Measurements from ENCODE around the gene CCDC50.

Gene CCDC50, protein sequence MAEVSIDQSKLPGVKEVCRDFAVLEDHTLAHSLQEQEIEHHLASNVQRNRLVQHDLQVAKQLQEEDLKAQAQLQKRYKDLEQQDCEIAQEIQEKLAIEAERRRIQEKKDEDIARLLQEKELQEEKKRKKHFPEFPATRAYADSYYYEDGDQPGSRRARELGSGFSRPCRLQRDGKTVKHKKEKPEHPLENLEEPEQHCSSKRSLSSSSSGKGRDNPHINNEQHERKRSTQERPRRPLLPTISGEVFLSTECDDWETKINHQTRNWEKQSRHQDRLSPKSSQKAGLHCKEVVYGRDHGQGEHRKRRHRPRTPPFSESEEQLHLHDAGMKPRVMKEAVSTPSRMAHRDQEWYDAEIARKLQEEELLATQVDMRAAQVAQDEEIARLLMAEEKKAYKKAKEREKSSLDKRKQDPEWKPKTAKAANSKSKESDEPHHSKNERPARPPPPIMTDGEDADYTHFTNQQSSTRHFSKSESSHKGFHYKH
- 2.9 to 18.8 (median 10.1) reads per million in 9 experiments for total RNA-seq

DNA sequence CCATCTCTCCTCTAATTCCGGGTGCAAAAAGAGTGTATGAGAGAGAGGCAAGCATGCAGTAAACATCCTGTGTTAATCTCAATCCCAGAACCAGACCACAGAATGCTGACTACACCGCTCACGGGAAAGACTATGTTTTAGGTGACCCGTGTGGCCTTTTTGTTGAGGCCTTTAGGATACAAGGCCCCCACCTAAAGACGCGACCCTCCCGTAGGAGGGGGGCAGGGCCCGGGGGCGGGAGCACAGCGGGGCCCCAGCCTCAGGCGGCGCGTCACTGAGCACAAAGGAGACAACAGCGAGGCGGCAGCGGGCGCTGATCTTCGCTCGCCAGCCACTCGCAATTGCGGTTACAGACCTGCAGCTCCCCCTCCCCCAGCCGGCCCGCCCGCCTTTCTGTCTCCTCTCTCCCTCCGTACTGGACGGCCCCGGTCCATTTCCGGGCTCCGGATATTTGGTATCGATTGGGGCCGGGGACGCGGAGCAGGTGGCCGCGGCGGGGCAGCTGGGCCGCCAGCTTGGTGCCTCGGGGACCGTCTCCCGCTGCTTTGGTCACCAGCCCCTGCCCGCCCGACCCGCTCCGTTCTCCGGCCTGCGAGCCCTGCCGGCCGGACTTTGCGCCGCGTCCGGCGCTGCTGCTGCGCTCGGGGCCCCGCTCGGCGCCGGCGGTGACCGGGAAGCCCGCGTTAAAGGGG is at the start of gene CCDC50:
TSS of gene CCDC50 (plus strand) at position 433 of the 692 bp plus-strand sequence. CDS start 281 bp downstream, outside the sequence.
- peaks cover 0 to 7% of the 10 kb centered on the region in 2 donors for H3K27me3 Mint-ChIP-seq
- DNase-seq (peak in 2 of 3 experiments; percentile 31 to 33), ATAC-seq (replicated peaks) (peak; percentile 73)
- H3K9me3 Mint-ChIP-seq = no peaks in the 10 kb centered on the region
- peak within 1 kb of the TSS; percentile 67 to 71 for H3K4me3 Mint-ChIP-seq
- H3K4me1 Mint-ChIP-seq (ENCODE audit: low read depth in 2 of 2) = peaks cover 5 to 11% of the 10 kb centered on the region in 2 donors
- H3K36me3 Mint-ChIP-seq (ENCODE audit: insufficient read depth) = peaks cover 3% of the 10 kb centered on the region
- peak within 1 kb of the TSS; percentile 63 to 93 for H3K27ac Mint-ChIP-seq

DNA sequence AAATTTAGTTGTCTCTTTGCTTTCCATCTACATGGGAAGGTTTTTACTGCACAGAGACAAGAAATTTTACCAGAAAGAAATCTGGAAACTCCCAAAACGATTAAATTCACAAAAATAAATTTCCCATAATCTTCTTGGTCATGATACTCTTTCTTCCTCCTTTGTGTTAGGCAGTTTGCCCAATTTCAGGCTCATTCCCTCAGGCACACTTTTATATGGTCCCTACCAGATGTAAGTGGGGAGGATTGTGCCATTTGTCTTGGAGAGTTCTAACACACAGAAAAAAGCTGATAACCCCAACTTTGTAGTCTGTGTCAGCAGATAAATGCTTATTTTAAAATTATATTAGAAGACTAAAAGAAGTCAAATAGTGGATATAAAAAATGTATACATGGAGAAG is 49.1 kb upstream of the CCDC50 start:
- Mint-ChIP-seq H3K27ac (no peak overlapping the region), H3K4me3 (no peak overlapping the region), H3K4me1 (ENCODE audit: low read depth in 2 of 2) (no peaks in the 10 kb centered on the region), H3K36me3 (ENCODE audit: insufficient read depth) (no peaks in the 10 kb centered on the region), H3K27me3 (no peaks in the 10 kb centered on the region), H3K9me3 (no peaks in the 10 kb centered on the region)
- ATAC-seq (replicated peaks) = no peak
- DNase-seq = no peak

DNA sequence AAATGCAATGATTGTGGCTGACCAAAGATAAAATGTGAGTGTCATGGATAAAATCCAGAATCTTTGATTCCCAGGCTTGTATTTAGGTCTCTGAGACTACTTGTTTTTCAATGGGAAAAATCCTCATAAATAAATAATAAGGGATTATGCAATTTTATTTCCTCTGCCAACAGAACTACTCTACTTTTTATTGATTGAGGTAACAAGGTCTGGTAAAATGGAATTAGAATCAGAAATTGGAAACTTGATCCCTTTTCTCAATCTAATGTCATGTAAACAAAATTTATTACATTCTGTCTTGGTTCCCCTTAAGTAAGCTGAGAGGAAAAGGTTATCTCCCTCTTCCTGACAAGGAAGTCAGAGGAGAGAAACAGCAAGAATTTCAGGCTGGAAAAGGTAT is 48.3 kb upstream of the CCDC50 start:
- DNase-seq (no peak), ATAC-seq (replicated peaks) (no peak)
- no peaks in the 10 kb centered on the region for H3K27me3 Mint-ChIP-seq
- no peaks in the 10 kb centered on the region for H3K36me3 Mint-ChIP-seq (ENCODE audit: insufficient read depth)
- H3K4me1 Mint-ChIP-seq (ENCODE audit: low read depth in 2 of 2) = no peaks in the 10 kb centered on the region
- no peak overlapping the region for H3K27ac Mint-ChIP-seq
- H3K9me3 Mint-ChIP-seq = no peaks in the 10 kb centered on the region
- no peak overlapping the region for H3K4me3 Mint-ChIP-seq

DNA sequence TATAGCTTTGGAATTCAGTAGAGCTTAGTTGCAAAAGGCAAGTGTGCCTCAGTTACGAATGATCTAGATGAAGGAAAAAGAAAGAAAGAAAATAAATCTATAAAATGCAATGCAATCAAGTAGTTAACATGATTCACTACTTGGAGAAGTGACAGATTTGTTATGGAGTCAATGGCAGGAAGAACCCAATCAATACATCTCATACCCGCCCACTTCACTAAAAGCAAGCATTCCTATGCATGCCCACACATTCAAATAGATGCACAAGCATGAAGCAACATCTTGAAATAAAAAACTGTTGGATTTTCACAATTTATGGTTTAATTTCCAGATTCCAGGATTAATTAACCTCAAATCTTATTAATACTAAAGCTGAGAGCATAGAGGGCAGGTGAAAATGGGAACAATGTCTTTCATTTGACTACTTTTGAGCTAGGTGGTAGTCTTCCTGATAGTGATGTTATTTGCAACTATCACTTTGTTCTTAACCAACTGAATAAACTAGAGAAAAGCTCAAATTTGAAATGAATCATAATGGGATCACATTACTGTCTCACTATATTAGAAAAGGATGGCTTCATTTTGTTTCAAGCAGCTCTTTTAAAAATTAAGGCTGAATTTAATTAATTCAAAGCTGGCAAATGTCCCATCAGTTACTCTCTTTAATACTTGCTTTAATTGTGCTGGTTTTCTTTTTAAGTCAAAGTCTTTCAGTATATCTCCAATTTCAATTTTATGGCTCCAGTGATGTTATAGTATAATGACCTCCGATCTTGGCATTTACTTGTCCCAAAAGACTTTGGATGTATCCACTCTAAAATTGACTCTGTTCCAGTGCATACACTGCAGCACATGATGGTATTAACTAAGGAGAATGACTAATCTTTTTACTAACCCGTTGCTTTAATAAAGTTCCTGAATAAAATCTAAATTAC is 46.7 kb upstream of the CCDC50 start:
- no peak overlapping the region for H3K27ac Mint-ChIP-seq
- H3K4me3 Mint-ChIP-seq = no peak overlapping the region
- no peaks in the 10 kb centered on the region for H3K27me3 Mint-ChIP-seq
- ATAC-seq (replicated peaks) (no peak), DNase-seq (no peak)
- no peaks in the 10 kb centered on the region for H3K9me3 Mint-ChIP-seq
- H3K36me3 Mint-ChIP-seq (ENCODE audit: insufficient read depth) = no peaks in the 10 kb centered on the region
- no peaks in the 10 kb centered on the region for H3K4me1 Mint-ChIP-seq (ENCODE audit: low read depth in 2 of 2)

DNA sequence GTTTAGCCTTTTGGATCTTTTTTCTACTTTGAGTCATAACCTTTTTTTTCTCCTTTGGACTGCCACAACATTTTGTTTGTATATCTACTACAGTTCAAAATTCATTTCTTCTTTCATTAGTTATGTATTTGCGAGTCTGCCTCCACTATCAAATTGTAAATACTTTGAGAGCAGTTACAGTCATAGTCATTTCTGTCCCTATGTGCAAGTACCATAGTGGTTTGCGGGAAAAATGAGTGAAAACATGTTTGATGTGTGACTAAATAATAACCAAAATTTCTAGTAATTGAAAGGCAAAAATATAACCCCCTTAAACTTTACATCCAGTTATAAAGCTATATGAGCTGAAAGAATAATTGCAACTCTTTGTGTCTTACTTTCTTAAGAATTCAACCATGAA is 45.8 kb upstream of the CCDC50 start:
- DNase-seq (no peak), ATAC-seq (replicated peaks) (no peak)
- H3K36me3 Mint-ChIP-seq (ENCODE audit: insufficient read depth) = no peaks in the 10 kb centered on the region
- H3K4me1 Mint-ChIP-seq (ENCODE audit: low read depth in 2 of 2) = no peaks in the 10 kb centered on the region
- H3K27me3 Mint-ChIP-seq = no peaks in the 10 kb centered on the region
- no peak overlapping the region for H3K27ac Mint-ChIP-seq
- no peaks in the 10 kb centered on the region for H3K9me3 Mint-ChIP-seq
- H3K4me3 Mint-ChIP-seq = no peak overlapping the region

DNA sequence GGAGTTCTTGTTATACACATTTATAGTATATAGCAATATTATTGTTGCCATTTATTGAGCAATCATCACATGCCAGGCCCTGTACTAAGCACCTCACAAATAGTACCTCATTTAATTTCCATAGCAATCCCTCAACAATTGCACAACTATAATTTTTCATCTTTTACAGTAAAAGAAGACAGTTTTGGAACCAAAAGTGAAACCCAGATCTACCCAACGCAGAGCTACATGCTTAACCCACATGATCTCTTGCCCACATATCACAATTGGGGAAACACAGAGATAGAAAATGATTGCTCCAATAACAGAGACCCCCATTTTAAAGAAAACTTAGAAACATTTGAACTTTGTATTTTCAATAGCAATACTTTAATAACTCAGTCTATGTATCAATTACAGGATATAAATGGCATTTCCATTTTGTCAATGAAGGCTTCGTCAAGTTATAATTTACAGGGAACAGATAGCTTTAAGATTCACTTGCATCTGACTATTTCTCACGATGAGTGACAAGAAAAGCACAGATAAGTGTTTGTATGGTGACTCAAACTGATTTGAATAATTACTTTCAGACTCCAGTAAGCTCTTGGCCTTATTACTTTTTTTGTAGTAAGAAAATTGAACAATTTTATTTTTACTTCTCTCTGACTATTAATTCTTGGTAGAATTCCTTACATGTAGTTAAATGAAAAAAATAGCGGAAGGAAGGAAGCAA is 38.7 kb upstream of the CCDC50 start:
- H3K4me1 Mint-ChIP-seq (ENCODE audit: low read depth in 2 of 2) = no peaks in the 10 kb centered on the region
- DNase-seq (no peak), ATAC-seq (replicated peaks) (peak; percentile 66)
- no peaks in the 10 kb centered on the region for H3K36me3 Mint-ChIP-seq (ENCODE audit: insufficient read depth)
- no peaks in the 10 kb centered on the region for H3K27me3 Mint-ChIP-seq
- peak overlapping the region; percentile 13 to 36 for H3K4me3 Mint-ChIP-seq
- peaks cover 0 to 2% of the 10 kb centered on the region in 2 donors for H3K9me3 Mint-ChIP-seq
- no peak overlapping the region for H3K27ac Mint-ChIP-seq

DNA sequence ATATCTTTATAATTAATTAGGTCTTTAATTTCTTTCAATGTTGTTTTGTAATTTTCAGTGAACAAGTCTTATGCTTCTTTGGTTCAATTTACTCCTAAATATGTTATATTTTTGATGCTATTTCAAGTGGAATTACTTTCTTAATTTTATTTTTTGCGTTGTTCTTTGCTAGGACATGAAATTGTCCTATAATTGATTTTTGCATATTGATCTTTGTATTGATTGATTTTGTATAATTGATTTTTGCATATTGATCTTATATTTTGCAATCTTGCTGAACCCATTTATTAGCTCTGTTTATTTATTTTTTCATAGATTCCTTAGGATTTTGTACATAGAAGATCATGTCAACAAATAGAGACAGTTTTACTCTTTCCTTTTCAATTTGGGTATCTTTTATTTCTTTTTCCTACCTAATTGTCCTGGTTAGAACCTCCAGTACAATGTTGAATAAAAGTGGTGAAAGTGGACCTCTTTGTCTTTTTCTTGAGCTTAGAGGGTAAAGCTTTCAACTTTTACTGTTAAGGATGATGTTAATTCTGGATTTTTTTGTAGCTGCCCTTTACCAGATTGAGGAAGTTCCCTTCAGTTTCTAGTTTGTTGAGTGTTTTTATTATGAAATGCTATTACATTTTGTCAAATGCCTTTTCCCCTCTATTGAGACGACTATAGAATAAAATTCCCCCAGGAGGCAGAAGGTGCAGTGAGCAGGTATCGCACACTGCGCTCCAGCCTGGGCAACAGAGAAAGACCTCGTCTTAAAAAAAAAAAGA is 36.8 kb upstream of the CCDC50 start:
- H3K9me3 Mint-ChIP-seq = peaks cover 0 to 2% of the 10 kb centered on the region in 2 donors
- H3K27ac Mint-ChIP-seq = no peak overlapping the region
- H3K4me3 Mint-ChIP-seq = no peak overlapping the region
- ATAC-seq (replicated peaks) = no peak
- no peaks in the 10 kb centered on the region for H3K4me1 Mint-ChIP-seq (ENCODE audit: low read depth in 2 of 2)
- no peaks in the 10 kb centered on the region for H3K36me3 Mint-ChIP-seq (ENCODE audit: insufficient read depth)
- H3K27me3 Mint-ChIP-seq = no peaks in the 10 kb centered on the region
- no peak for DNase-seq

DNA sequence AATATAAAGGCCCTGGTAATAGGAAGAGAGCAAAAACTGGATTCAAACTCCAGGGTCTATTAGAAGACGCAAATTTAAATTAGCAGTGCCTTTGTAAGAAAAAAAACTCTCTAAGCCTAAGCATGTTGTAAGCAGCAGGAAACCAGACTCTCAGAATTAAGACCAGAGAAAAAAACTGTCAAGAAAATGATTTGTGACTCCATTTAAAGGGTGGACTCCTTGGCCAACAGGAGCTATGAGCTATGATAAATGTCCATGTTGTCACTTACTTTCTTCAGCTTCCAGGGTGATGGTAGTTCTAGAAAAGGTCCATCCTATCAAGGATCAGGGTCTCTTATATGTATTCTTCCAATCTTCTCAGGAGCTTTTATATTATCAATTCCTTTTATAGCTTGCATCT is 34.9 kb upstream of the CCDC50 start:
- H3K4me3 Mint-ChIP-seq = no peak overlapping the region
- H3K9me3 Mint-ChIP-seq = peaks cover 0 to 2% of the 10 kb centered on the region in 2 donors
- no peak overlapping the region for H3K27ac Mint-ChIP-seq
- ATAC-seq (replicated peaks) (no peak), DNase-seq (no peak)
- H3K36me3 Mint-ChIP-seq (ENCODE audit: insufficient read depth) = no peaks in the 10 kb centered on the region
- H3K27me3 Mint-ChIP-seq = no peaks in the 10 kb centered on the region
- H3K4me1 Mint-ChIP-seq (ENCODE audit: low read depth in 2 of 2) = no peaks in the 10 kb centered on the region

DNA sequence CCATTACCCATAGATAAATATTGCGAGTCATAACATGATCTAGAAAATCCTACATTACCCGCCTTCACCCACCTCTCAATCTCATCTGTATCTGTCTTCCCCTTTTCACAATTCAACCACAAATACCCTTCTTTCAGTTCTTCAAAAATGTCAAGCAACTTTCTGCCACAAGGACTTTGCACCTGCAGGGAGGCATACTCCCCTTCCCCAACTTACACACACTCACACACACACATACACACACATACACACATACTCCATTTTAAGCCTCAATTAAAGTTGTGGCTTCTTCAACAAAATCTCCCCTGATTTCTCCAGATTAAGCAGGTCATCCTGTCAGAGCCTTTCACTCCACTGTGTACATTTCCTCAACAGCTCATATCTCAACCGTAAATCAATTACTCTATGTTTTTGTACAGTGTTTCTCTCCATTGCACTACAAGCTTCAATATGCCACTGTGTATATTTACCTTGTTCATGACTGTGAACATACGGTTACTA is 33.1 kb upstream of the CCDC50 start:
- no peaks in the 10 kb centered on the region for H3K36me3 Mint-ChIP-seq (ENCODE audit: insufficient read depth)
- no peaks in the 10 kb centered on the region for H3K4me1 Mint-ChIP-seq (ENCODE audit: low read depth in 2 of 2)
- no peak overlapping the region for H3K27ac Mint-ChIP-seq
- no peaks in the 10 kb centered on the region for H3K27me3 Mint-ChIP-seq
- DNase-seq (no peak), ATAC-seq (replicated peaks) (no peak)
- H3K9me3 Mint-ChIP-seq = no peaks in the 10 kb centered on the region
- no peak overlapping the region for H3K4me3 Mint-ChIP-seq

DNA sequence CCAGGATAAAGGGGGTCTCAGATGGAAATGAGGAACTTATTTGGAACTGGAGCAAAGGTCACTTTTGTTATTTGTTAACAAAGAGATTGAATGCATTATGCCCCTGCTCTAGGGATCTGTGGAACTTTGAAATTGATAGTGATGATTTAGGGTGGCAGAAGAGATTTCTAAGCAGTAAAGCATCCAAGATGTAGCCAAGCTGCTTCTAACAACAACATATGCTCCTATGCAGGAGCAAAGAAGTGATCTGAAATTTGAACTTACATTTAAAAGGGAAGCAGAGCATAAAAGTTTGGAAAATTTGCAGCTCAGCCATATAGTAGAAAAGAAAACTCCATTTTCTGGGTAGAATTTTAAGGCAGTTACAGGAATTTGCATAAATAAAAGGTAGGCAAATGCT is 30.3 kb upstream of the CCDC50 start:
- DNase-seq = no peak
- no peaks in the 10 kb centered on the region for H3K36me3 Mint-ChIP-seq (ENCODE audit: insufficient read depth)
- no peaks in the 10 kb centered on the region for H3K4me1 Mint-ChIP-seq (ENCODE audit: low read depth in 2 of 2)
- H3K9me3 Mint-ChIP-seq = peaks cover 0 to 4% of the 10 kb centered on the region in 2 donors
- no peaks in the 10 kb centered on the region for H3K27me3 Mint-ChIP-seq
- ATAC-seq (replicated peaks) = no peak
- H3K27ac Mint-ChIP-seq = no peak overlapping the region
- no peak overlapping the region for H3K4me3 Mint-ChIP-seq

DNA sequence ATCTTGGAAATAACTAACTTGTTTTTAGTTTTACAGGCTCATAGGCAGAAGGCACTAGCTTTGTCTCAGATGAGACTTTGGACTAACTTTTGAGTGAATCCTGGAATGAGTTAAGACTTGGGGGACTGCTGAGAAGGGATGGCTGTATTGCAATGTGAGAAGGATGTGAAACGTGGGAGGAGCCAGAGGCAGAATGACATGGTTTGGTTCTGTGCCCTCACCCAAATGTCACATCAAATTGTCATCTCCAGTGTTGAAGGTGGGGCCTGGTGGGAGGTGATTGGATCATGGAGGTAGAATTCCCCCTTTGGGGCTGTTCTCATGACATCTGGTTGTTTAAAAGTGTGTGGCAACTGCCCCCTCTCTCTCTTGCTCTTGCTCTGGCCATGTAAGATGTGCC is 28.8 kb upstream of the CCDC50 start:
- Mint-ChIP-seq H3K9me3 (peaks cover 0 to 4% of the 10 kb centered on the region in 2 donors), H3K36me3 (ENCODE audit: insufficient read depth) (no peaks in the 10 kb centered on the region), H3K4me3 (no peak overlapping the region), H3K4me1 (ENCODE audit: low read depth in 2 of 2) (no peaks in the 10 kb centered on the region), H3K27ac (no peak overlapping the region), H3K27me3 (no peaks in the 10 kb centered on the region)
- ATAC-seq (replicated peaks) = no peak
- DNase-seq = no peak

DNA sequence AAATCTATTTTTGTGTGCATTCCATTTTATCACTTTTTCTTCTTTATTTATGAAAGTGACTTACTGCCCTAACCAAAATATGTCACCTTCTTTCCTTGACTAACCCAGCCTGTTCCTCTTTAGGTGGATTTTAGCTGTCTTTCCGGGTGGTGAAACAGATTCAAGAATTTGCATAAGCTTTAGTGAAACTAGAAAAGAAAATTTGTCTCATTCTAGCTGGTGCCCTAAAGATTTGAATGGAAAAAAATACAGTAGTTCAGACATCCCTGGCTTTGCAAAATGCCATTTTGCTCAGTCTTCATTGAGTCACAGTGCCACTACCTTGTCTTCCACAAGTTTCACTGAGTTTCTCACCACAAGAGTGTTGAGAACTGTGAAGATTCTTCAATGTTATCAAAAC is 28.2 kb upstream of the CCDC50 start:
- ATAC-seq (replicated peaks) (no peak), DNase-seq (no peak)
- Mint-ChIP-seq H3K4me1 (ENCODE audit: low read depth in 2 of 2) (no peaks in the 10 kb centered on the region), H3K27me3 (no peaks in the 10 kb centered on the region), H3K27ac (no peak overlapping the region), H3K4me3 (no peak overlapping the region), H3K36me3 (ENCODE audit: insufficient read depth) (no peaks in the 10 kb centered on the region), H3K9me3 (peaks cover 0 to 4% of the 10 kb centered on the region in 2 donors)

Measured in effector memory CD8-positive, alpha-beta T cell (primary cell).